ENCODE measurements around the gene MYPOP. TPM values are rescaled to one million over a fixed set of nuclear protein-coding genes. Genes with fewer than 3 reads are reported as not detected.

MYPOP gene
- total and polyA plus RNA-seq, 10 of the 15 experiments (the other 5 are each of a cell fraction or from before 2014, with no cell fraction given): 0.47 to 9.4 (median 1.4) TPM

DNA sequence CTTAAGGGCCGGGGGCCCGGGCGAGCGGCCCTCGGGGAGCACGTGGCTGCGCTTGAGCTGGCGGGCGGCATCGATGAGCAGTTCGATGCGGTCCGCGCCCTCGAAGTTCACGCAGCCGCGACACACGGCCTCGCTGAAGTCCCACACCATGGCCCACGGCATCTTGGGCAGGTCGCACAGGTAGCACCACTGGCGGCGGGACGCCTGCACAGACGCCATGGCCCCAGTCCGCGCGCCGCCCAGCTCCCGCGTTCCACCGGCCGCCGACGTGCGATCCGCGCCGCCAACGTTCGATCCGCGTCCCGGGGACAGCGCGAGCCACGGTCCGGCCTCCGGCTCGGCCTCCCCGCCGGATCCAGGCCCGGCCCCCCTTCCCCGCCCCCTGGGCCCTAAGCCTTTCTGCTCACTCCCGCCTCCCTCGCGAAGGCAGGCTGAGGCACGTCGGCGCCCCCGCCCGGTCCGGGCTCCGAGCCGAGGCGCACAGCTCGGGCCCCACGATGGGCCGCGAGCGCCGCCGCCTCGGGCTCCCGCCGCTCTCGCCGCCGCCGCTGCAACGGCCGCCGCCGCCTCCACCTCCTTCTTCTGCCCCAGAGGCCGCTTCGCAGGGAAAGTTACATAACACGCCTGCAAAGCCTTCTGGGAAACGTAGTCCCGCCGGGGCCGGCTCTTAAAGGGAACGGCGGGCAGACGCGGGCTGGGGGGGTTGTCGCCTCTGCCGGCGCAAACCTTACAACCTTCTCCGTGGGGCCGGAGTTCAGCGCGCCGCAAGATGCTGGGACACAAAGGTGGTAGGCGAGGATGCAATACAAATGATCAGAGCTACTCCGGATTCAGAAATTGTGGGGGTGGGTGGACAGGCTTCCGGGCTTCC lies 16.6 kb downstream of the MYPOP start, which contains the start of gene IRF2BP1 (continued):
- TF ChIP-seq, protein P1, sequence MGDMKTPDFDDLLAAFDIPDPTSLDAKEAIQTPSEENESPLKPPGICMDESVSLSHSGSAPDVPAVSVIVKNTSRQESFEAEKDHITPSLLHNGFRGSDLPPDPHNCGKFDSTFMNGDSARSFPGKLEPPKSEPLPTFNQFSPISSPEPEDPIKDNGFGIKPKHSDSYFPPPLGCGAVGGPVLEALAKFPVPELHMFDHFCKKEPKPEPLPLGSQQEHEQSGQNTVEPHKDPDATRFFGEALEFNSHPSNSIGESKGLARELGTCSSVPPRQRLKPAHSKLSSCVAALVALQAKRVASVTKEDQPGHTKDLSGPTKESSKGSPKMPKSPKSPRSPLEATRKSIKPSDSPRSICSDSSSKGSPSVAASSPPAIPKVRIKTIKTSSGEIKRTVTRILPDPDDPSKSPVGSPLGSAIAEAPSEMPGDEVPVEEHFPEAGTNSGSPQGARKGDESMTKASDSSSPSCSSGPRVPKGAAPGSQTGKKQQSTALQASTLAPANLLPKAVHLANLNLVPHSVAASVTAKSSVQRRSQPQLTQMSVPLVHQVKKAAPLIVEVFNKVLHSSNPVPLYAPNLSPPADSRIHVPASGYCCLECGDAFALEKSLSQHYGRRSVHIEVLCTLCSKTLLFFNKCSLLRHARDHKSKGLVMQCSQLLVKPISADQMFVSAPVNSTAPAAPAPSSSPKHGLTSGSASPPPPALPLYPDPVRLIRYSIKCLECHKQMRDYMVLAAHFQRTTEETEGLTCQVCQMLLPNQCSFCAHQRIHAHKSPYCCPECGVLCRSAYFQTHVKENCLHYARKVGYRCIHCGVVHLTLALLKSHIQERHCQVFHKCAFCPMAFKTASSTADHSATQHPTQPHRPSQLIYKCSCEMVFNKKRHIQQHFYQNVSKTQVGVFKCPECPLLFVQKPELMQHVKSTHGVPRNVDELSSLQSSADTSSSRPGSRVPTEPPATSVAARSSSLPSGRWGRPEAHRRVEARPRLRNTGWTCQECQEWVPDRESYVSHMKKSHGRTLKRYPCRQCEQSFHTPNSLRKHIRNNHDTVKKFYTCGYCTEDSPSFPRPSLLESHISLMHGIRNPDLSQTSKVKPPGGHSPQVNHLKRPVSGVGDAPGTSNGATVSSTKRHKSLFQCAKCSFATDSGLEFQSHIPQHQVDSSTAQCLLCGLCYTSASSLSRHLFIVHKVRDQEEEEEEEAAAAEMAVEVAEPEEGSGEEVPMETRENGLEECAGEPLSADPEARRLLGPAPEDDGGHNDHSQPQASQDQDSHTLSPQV (IDR thresholded peaks at IDR 0.05): no peak
- TF ChIP-seq, protein P2, sequence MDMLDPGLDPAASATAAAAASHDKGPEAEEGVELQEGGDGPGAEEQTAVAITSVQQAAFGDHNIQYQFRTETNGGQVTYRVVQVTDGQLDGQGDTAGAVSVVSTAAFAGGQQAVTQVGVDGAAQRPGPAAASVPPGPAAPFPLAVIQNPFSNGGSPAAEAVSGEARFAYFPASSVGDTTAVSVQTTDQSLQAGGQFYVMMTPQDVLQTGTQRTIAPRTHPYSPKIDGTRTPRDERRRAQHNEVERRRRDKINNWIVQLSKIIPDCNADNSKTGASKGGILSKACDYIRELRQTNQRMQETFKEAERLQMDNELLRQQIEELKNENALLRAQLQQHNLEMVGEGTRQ (IDR thresholded peaks at IDR 0.05; ENCODE audit: borderline replicate concordance, low read depth, low read length): no peak
- no peak for TF ChIP-seq BRCA1 (IDR thresholded peaks at IDR 0.05; ENCODE audit: low read depth, low read length)
- no peak for TF ChIP-seq NFXL1 (IDR thresholded peaks at IDR 0.05; ENCODE audit: borderline replicate concordance)
- TF ChIP-seq, protein P3, sequence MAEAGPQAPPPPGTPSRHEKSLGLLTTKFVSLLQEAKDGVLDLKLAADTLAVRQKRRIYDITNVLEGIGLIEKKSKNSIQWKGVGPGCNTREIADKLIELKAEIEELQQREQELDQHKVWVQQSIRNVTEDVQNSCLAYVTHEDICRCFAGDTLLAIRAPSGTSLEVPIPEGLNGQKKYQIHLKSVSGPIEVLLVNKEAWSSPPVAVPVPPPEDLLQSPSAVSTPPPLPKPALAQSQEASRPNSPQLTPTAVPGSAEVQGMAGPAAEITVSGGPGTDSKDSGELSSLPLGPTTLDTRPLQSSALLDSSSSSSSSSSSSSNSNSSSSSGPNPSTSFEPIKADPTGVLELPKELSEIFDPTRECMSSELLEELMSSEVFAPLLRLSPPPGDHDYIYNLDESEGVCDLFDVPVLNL (IDR thresholded peaks at IDR 0.05; ENCODE audit: low read depth, low read length): no peak
- no peak for TF ChIP-seq RELA (IDR thresholded peaks at IDR 0.05; ENCODE audit: borderline replicate concordance, partially characterized antibody)
- TF ChIP-seq TCF7 (IDR thresholded peaks at IDR 0.05; ENCODE audit: borderline replicate concordance): no peak
- TF ChIP-seq, protein P4, sequence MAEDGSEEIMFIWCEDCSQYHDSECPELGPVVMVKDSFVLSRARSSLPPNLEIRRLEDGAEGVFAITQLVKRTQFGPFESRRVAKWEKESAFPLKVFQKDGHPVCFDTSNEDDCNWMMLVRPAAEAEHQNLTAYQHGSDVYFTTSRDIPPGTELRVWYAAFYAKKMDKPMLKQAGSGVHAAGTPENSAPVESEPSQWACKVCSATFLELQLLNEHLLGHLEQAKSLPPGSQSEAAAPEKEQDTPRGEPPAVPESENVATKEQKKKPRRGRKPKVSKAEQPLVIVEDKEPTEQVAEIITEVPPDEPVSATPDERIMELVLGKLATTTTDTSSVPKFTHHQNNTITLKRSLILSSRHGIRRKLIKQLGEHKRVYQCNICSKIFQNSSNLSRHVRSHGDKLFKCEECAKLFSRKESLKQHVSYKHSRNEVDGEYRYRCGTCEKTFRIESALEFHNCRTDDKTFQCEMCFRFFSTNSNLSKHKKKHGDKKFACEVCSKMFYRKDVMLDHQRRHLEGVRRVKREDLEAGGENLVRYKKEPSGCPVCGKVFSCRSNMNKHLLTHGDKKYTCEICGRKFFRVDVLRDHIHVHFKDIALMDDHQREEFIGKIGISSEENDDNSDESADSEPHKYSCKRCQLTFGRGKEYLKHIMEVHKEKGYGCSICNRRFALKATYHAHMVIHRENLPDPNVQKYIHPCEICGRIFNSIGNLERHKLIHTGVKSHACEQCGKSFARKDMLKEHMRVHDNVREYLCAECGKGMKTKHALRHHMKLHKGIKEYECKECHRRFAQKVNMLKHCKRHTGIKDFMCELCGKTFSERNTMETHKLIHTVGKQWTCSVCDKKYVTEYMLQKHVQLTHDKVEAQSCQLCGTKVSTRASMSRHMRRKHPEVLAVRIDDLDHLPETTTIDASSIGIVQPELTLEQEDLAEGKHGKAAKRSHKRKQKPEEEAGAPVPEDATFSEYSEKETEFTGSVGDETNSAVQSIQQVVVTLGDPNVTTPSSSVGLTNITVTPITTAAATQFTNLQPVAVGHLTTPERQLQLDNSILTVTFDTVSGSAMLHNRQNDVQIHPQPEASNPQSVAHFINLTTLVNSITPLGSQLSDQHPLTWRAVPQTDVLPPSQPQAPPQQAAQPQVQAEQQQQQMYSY (CRISPR knock-in tag; IDR thresholded peaks at IDR 0.05): no peak
- TF ChIP-seq HDAC6 (IDR thresholded peaks at IDR 0.05; ENCODE audit: unreplicated experiment): no peak
- TF ChIP-seq MYC (IDR thresholded peaks at IDR 0.05; ENCODE audit: insufficient read depth, insufficient read length, insufficient replicate concordance, low read length, severe bottlenecking): peak; percentile 61
- TF ChIP-seq CBX3 (IDR thresholded peaks at IDR 0.05; ENCODE audit: borderline replicate concordance, low read depth): no peak
- TF ChIP-seq ESRRA (IDR thresholded peaks at IDR 0.05; ENCODE audit: low read length): no peak
- TF ChIP-seq ZBED1 (IDR thresholded peaks at IDR 0.05; ENCODE audit: borderline replicate concordance): no peak
- TF ChIP-seq LARP7 (IDR thresholded peaks at IDR 0.05): peak; percentile 66; the same call in 1 of the 2 replicates
- no peak for TF ChIP-seq TCF3 (IDR thresholded peaks at IDR 0.05; ENCODE audit: borderline replicate concordance, insufficient read depth, low read depth, low read length)
- no peak for TF ChIP-seq RUNX3 (IDR thresholded peaks at IDR 0.05; ENCODE audit: low read length)
- TF ChIP-seq EED (IDR thresholded peaks at IDR 0.05; ENCODE audit: low read depth): no peak
- TF ChIP-seq RB1 (IDR thresholded peaks at IDR 0.05; ENCODE audit: borderline replicate concordance): 0 out of 2 replicates have a peak, but pooled peaks have one; percentile 53
- TF ChIP-seq MYB (IDR thresholded peaks at IDR 0.05; ENCODE audit: borderline replicate concordance, low read depth, low read length): no peak

Data from GM12878 (cell line).